ENCODE measurements around the gene CAV3. TPM values are rescaled to one million over a fixed set of nuclear protein-coding genes. Genes with fewer than 3 reads are reported as not detected.

CAV3 gene
- total and polyA plus RNA-seq, 2 donors (not counting 3 experiments of a cell fraction or from before 2014, with no cell fraction given), result not detected

- Histone ChIP-seq H2AFZ (ENCODE audit: low read depth, low read length) (no peak overlapping the region), H3K4me3 (replicated peaks in 1 of 3; ENCODE audit: insufficient read depth in 1 of 3, low read depth in 1 of 3, low read length in 3 of 3) (no peak overlapping the region), H3K4me1 (ENCODE audit: control insufficient read depth, extremely low read depth, insufficient read depth, low read length) (no peaks in the 10 kb centered on the region), H3K9me1 (replicated peaks; ENCODE audit: control insufficient read depth, extremely low read depth, insufficient read depth, low read length) (no peaks in the 10 kb centered on the region), H3K9ac (replicated peaks; ENCODE audit: extremely low read depth, insufficient read depth, low read length) (no peak overlapping the region), H3K36me3 (ENCODE audit: control insufficient read depth in 2 of 2, extremely low read depth in 1 of 2, insufficient read depth in 2 of 2, low read length in 2 of 2) (no peaks in the 10 kb centered on the region), H3K79me2 (ENCODE audit: control insufficient read depth, insufficient read depth, low read length) (no peaks in the 10 kb centered on the region), H3K27ac (ENCODE audit: insufficient read depth, low read depth, low read length) (no peak overlapping the region), H3K27me3 (ENCODE audit: control insufficient read depth in 2 of 2, insufficient read depth in 2 of 2, low read length in 2 of 2) (no peaks in the 10 kb centered on the region), H4K20me1 (replicated peaks; ENCODE audit: control insufficient read depth, extremely low read depth, insufficient read depth, low read length) (no peaks in the 10 kb centered on the region), H3K4me2 (ENCODE audit: insufficient read depth, low read length) (no peak overlapping the region), H3K9me3 (replicated peaks; ENCODE audit: control insufficient read depth, insufficient read depth, low read length) (no peaks in the 10 kb centered on the region)
- POLR2A ChIA-PET, result no interaction called here
- FAIRE-seq (no peak), DNase-seq (ENCODE audit: low read depth, low spot score) (no peak)
- intact Hi-C loops (cut with micrococcal nuclease), result no loop called here
- CTCF ChIA-PET, result interaction anchor here (1.9 kb wide), 1 partner anchor 9 kb away, joined by 6 read pairs; the partner anchor contains the start of gene OXTR
- no TSS peak for BruUV-seq (replicated peaks)
- TF ChIP-seq, protein P1, sequence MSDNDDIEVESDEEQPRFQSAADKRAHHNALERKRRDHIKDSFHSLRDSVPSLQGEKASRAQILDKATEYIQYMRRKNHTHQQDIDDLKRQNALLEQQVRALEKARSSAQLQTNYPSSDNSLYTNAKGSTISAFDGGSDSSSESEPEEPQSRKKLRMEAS (IDR thresholded peaks at IDR 0.05; ENCODE audit: insufficient read depth, insufficient read length), result no peak
- TF ChIP-seq JUN (IDR thresholded peaks at IDR 0.05; ENCODE audit: borderline replicate concordance, insufficient read depth, insufficient read length, low read depth), result no peak
- dilution Hi-C loops (cut with MboI; ENCODE audit: extremely low pct_ligation_motif_present, low sequenced_read_pairs), result no loop called here
Observed at GRCh38 chr3:8760506-8760905, 26.9 kb downstream of the CAV3 start.

GRCh38 chr3:8761866-8762265 is 28.3 kb downstream of the CAV3 start:
- FAIRE-seq, result no peak
- Histone ChIP-seq H3K36me3 (ENCODE audit: control insufficient read depth in 2 of 2, extremely low read depth in 1 of 2, insufficient read depth in 2 of 2, low read length in 2 of 2) (no peaks in the 10 kb centered on the region), H3K9me1 (replicated peaks; ENCODE audit: control insufficient read depth, extremely low read depth, insufficient read depth, low read length) (no peaks in the 10 kb centered on the region), H3K27ac (ENCODE audit: insufficient read depth, low read depth, low read length) (no peak overlapping the region), H3K4me1 (ENCODE audit: control insufficient read depth, extremely low read depth, insufficient read depth, low read length) (no peaks in the 10 kb centered on the region), H3K4me2 (ENCODE audit: insufficient read depth, low read length) (no peak overlapping the region), H3K79me2 (ENCODE audit: control insufficient read depth, insufficient read depth, low read length) (no peaks in the 10 kb centered on the region), H3K4me3 (replicated peaks in 1 of 3; ENCODE audit: insufficient read depth in 1 of 3, low read depth in 1 of 3, low read length in 3 of 3) (no peak overlapping the region), H4K20me1 (replicated peaks; ENCODE audit: control insufficient read depth, extremely low read depth, insufficient read depth, low read length) (no peaks in the 10 kb centered on the region), H2AFZ (ENCODE audit: low read depth, low read length) (no peak overlapping the region), H3K9ac (replicated peaks; ENCODE audit: extremely low read depth, insufficient read depth, low read length) (no peak overlapping the region), H3K9me3 (replicated peaks; ENCODE audit: control insufficient read depth, insufficient read depth, low read length) (no peaks in the 10 kb centered on the region), H3K27me3 (ENCODE audit: control insufficient read depth in 2 of 2, insufficient read depth in 2 of 2, low read length in 2 of 2) (peaks cover 4 to 5% of the 10 kb centered on the region in 2 experiments)
- no peak for DNase-seq (ENCODE audit: low read depth, low spot score)
- dilution Hi-C loops (cut with MboI; ENCODE audit: extremely low pct_ligation_motif_present, low sequenced_read_pairs), result no loop called here
- CTCF ChIA-PET, result interaction anchor here (1.0 to 1.9 kb wide), 2 partner anchors 8 to 9 kb away, joined by 3 to 6 read pairs; partner anchors contain the start of gene OXTR
- no peak for TF ChIP-seq CTCF (IDR thresholded peaks at IDR 0.05; ENCODE audit: extremely low read depth in 1 of 2, insufficient read depth in 1 of 2, low read depth in 1 of 2, low read length in 2 of 2)
- BruUV-seq (replicated peaks), result no TSS peak
- intact Hi-C loops (cut with micrococcal nuclease), result no loop called here
- POLR2A ChIA-PET, result no interaction called here
